T follicular helper cell (primary cell): ENCODE measurements around the gene KMT2E.

ENCODE experiments used
- DNase-seq: peaks from one replicate; pipeline ENCODE4 v3.0.0-alpha.2; 2020; ENCODE audit warnings: low read depth

The KMT2E gene

DNA sequence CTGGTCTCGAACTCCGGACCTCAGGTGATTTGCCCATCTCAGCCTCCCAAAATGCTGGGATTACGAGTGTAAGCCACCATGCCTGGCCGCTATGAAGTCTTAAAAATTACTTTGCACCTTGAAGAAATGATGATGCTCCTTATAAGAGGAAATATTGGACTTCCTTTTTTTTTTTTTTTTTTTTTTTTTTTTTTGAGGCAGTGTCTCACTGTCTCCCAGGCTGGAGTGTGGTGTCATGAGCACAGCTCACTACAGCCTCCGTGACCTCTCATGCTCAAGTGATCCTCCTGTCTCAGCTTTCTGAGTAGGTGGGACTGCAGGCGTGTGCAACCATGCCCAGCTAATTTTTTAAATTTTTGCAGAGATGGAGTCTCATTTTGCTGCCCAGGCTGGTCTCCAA lies 65.3 kb downstream of the KMT2E start:
- no peak for DNase-seq

DNA sequence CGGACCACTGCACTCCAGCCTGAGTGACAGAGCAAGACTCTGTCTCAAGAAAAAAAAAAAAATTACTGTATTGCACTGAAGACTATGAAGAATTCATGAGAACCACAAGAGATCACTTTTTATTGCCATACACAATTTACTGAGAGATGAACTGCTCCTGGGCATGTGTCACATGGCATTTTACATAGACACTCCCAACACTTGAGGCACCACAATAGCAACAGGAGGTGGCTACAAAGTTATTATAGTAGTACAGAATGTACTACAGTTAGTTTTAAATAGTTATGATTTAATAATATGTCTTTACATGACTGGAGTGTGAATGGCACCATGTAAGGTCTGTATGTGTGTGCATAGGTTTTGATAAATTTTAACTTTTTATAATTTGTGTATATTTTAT lies 70.6 kb downstream of the KMT2E start:
- no peak for DNase-seq

- no peak for DNase-seq
Measured at GRCh38 chr7:105086850-105087249, 72.8 kb downstream of the KMT2E start.

DNA sequence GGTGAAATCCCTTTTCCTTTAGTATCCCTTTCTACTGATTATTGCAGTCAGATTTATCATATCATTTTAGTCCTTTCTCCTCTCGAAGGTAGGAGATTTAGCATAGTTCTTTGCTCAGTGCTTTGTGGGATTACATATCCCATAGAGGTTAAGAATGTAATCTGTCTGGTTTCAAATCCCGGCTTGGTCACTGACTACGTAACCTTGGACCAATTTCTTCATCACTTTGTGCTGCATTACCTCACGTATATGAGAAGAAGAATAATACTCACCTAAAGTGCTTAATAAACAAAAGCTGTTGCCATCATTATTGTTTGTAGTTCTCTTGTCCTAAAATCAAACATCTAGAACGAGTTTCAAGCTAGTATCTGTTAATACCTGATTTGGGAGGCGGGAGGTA lies 74.0 kb downstream of the KMT2E start:
- DNase-seq, result no peak

DNA sequence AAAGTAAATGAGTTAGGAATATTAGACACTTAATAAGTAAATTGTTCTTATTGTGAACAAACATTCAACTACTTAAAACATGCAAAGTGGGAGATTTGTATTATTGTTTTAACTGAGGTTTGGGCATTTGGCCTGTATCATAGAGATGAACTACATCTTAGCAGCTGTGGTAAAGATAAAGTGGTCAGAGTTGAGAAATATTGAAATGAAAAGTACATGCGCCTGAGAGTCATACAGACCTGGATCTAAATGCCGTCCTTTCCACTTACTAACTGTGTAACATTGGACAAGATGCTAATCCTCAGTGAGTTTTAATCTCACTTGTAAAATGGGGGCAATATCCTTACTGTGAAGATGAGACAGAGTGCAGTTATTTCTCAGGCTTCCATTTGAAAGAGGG lies 74.5 kb downstream of the KMT2E start:
- no peak for DNase-seq

- no peak for DNase-seq
Measured at GRCh38 chr7:105094966-105095365, 81.0 kb downstream of the KMT2E start.

- no peak for DNase-seq
Measured at GRCh38 chr7:105096306-105096705, 82.3 kb downstream of the KMT2E start.

- DNase-seq, result no peak
Measured at GRCh38 chr7:105097619-105098018, 83.6 kb downstream of the KMT2E start.

- DNase-seq, result no peak
Measured at GRCh38 chr7:105098863-105099515, 85.0 kb downstream of the KMT2E start.

DNA sequence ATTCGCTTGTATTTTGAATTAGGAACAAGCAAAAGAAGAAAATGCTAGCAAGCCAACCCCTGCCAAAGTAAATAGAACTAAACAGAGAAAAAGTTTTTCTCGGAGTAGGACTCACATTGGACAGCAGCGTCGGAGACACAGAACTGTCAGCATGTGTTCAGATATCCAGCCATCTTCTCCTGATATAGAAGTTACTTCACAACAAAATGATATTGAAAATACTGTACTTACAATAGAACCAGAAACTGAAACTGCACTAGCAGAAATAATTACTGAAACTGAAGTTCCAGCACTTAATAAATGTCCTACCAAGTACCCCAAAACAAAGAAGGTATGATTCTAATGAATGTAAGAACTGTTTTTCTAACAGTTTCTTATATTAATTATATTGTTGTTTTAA lies 87.9 kb downstream of the KMT2E start:
- no peak for DNase-seq

DNA sequence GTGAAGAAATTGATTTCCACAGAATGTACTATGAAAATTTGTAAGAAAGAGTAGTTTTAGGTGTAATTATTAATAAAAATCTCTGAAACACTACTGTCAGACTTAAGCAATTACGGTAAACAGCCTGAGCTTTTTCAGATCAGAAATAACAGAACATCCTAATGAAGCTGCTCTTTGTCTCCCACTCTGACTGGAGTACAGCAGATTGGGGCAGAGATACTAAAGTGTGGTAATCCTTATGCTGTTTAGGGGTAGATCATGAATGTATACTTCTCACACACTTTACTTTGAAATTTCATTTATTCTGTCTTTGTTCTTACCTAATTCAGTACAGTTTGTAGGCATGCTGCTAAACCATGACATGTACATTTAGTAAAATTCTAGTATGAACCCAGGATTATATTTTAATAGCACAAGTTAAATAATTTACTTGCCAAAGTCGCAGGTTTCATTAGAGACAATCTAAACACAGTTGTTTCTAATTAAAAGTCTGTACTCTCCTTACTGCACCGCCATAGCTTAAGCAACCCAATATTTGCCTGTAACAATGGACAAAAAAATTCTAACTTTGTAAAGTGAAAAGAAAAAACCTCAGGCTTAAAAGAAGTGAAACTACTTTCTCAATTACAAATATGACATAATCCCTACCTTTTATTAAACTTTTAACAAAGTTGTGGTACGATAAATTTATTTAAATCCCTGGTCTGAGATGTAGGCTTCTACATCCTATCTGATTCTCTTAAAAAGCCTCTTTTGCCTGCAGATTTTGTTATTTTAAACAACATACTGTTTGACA lies 88.8 kb downstream of the KMT2E start:
- DNase-seq, result no peak

DNA sequence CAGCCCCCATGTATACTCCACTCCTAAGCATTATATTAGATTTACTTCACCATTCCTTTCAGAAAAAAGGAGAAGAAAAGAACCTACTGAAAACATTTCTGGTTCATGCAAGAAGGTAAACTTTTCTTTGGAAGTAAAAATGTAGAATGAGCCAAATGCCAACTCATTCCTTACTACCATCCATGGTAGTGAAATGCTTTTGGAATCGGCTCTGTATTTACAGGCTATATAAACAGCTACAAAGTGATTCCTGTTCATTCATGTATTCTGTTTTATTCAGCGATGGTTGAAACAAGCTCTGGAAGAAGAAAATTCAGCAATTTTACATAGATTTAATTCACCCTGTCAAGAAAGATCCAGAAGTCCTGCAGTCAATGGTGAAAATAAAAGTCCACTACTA lies 91.6 kb downstream of the KMT2E start:
- DNase-seq, result no peak

- no peak for DNase-seq
Measured at GRCh38 chr7:105106473-105106872, 92.5 kb downstream of the KMT2E start.

DNA sequence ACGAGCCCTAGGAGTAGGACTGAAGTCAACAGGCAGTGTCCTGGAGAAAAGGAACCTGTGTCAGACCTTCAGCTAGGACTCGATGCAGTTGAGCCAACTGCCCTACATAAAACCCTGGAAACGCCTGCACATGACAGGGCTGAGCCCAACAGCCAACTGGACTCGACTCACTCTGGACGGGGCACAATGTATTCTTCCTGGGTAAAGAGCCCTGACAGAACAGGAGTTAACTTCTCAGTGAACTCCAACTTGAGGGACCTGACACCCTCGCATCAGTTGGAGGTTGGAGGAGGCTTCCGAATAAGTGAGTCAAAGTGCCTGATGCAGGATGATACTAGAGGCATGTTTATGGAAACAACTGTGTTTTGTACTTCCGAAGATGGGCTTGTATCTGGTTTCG lies 93.5 kb downstream of the KMT2E start:
- DNase-seq, result no peak

GRCh38 chr7:105112440-105113418 lies 98.7 kb downstream of the KMT2E start:
- DNase-seq, result no peak

- DNase-seq, result no peak
Measured at GRCh38 chr7:105118612-105119600, 104.9 kb downstream of the KMT2E start.

- no peak for DNase-seq
Measured at GRCh38 chr7:105122619-105123018, 108.6 kb downstream of the KMT2E start.

DNA sequence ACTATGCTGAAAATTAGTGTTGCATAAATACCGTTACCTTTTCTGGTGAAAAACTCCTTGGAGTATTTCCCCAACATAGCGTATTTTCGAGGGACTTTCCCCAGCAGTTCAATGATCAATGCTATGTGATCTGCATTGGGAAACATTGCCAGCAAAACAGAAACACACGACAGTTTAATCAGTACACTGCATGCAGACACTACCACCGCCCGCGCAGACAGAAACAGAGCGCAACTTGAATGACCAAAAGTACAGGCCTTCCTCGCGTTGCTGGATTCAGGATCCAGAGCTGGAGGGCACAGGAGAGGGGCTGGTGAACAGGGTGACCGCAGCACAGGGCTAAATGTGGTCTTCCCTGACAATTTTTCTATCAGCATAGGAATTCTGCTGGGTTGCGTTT lies 111.7 kb downstream of the KMT2E start:
- DNase-seq, result no peak

DNA sequence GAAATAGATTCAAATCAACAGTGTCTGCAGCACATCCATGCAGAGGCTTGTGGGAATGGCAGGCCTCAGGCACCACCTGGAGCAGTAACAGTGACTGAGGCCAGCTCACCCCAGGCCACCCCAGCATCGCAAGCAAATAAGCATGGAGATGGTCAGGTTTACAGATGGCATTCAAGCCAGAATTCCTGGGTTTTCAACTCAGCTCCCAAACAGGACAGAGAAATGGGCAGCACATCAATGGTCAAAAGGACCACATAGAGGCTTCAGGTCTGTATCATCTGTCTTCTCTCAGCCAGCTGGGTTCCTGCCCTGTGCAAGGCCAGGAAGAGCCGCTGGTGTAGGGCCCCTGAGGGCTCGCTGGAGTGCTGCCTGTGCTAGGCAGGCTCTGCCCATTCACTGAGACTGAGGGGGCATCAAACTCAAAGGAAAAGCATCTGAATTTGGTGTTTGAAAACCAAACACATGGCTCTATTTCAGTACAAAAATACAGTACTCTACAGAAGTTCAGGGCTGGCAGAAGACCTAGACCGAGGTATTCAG lies 112.5 kb downstream of the KMT2E start:
- DNase-seq, result no peak

GRCh38 chr7:105127179-105127578 lies 113.2 kb downstream of the KMT2E start:
- no peak for DNase-seq

DNA sequence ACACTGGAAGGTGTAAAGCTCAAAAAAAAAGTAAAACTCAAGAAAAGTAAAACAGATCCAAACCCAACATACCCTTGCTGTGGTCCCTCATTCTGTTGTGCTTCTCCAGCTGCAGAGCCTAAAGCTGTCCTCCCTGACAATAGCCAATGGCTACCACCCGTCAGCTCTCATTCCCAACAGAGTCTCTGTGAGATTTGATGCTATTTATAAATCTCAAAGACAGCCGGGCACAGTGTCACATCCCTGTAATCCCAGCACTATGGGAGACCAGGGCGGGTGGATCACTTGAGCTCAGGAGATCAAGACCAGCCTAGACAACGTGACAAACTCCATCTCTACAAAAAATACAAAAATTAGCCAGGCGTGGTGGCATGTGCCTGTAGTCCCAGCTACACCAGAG lies 116.0 kb downstream of the KMT2E start:
- DNase-seq, result no peak
